ENCODE data around the gene ADAM22.

ADAM22 gene

GRCh38 chr7:88219781-88220747 lies 286.0 kb downstream of the ADAM22 start, which contains the start of gene SRI:
TSS of gene SRI (minus strand) at chr7:88220038. CDS start at chr7:88220026, 12 bp downstream.
- no peak for DNase-seq (ENCODE audit: low read depth, low spot score)
- ChIA-PET CTCF (interaction anchor here (0.8 to 1.5 kb wide), 9 partner anchors 9 to 28 kb away, joined by 3 to 6 read pairs (median 3); no protein-coding TSS in a partner anchor), POLR2A (interaction anchor here (0.7 kb wide), 1 partner anchor 103 kb away, joined by 3 read pairs; no protein-coding TSS in a partner anchor)
- peak; percentile 74 for TF ChIP-seq CTCF (IDR thresholded peaks at IDR 0.05; ENCODE audit: insufficient read depth, low read length, missing control alignments)
- H3K4me3 ChIP-seq (ENCODE audit: low read depth, low read length): peak within 1 kb of the TSS; percentile 89

- ChIA-PET POLR2A (no interaction called here), CTCF (interaction anchor here (1.3 kb wide), 1 partner anchor 18 kb away, joined by 4 read pairs; no protein-coding TSS in a partner anchor)
- no peak for DNase-seq (ENCODE audit: low read depth, low spot score)
- H3K4me3 ChIP-seq (ENCODE audit: low read depth, low read length): no peak overlapping the region
- TF ChIP-seq CTCF (IDR thresholded peaks at IDR 0.05; ENCODE audit: insufficient read depth, low read length, missing control alignments): no peak
These were observed 289.2 kb downstream of the ADAM22 start for GRCh38 chr7:88223265-88223664.

GRCh38 chr7:88224601-88225275 lies 290.7 kb downstream of the ADAM22 start:
- POLR2A ChIA-PET: no interaction called here
- CTCF ChIA-PET: no interaction called here
- DNase-seq (ENCODE audit: low read depth, low spot score): no peak
- TF ChIP-seq CTCF (IDR thresholded peaks at IDR 0.05; ENCODE audit: insufficient read depth, low read length, missing control alignments): no peak
- no peak overlapping the region for H3K4me3 ChIP-seq (ENCODE audit: low read depth, low read length)

GRCh38 chr7:88226201-88226600 lies 292.1 kb downstream of the ADAM22 start:
- ChIA-PET POLR2A (no interaction called here), CTCF (interaction anchor here (1.3 kb wide), 1 partner anchor 17 kb away, joined by 7 read pairs; no protein-coding TSS in a partner anchor)
- H3K4me3 ChIP-seq (ENCODE audit: low read depth, low read length): no peak overlapping the region
- TF ChIP-seq CTCF (IDR thresholded peaks at IDR 0.05; ENCODE audit: insufficient read depth, low read length, missing control alignments): no peak
- DNase-seq (ENCODE audit: low read depth, low spot score): no peak

GRCh38 chr7:88226886-88227516 lies 292.9 kb downstream of the ADAM22 start:
- no peak overlapping the region for H3K4me3 ChIP-seq (ENCODE audit: low read depth, low read length)
- POLR2A ChIA-PET: interaction anchor here (0.6 kb wide), 1 partner anchor 173 kb away, joined by 4 read pairs; no protein-coding TSS in a partner anchor
- no peak for TF ChIP-seq CTCF (IDR thresholded peaks at IDR 0.05; ENCODE audit: insufficient read depth, low read length, missing control alignments)
- CTCF ChIA-PET: interaction anchor here (0.9 to 1.3 kb wide), 2 partner anchors 16 kb away, joined by 3 to 7 read pairs; no protein-coding TSS in a partner anchor
- no peak for DNase-seq (ENCODE audit: low read depth, low spot score)
